DMS53 (cell line): ENCODE results near the gene MYH14.
"Not testable (repeated sequence)": the region's sequence is repeated elsewhere in the genome, so short reads cannot be mapped to it uniquely, and the experiment has no call there.

ENCODE experiments used
- DNase-seq: peaks from one replicate; lab custom pipeline; 2025; lab: John Stamatoyannopoulos, UW

MYH14 gene

GRCh38 chr19:50226536-50226935 lies 23.1 kb downstream of the MYH14 start:
- no peak for DNase-seq

- DNase-seq = not testable (repeated sequence)
Observed at GRCh38 chr19:50228153-50228552, 24.7 kb downstream of the MYH14 start.

- DNase-seq = no peak
Observed at GRCh38 chr19:50230379-50231351, 27.2 kb downstream of the MYH14 start.

GRCh38 chr19:50231417-50231816 lies 28.0 kb downstream of the MYH14 start:
- DNase-seq = not testable (repeated sequence)

GRCh38 chr19:50231821-50232220 lies 28.4 kb downstream of the MYH14 start:
- no peak for DNase-seq

GRCh38 chr19:50232600-50232999 lies 29.2 kb downstream of the MYH14 start:
- no peak for DNase-seq

- DNase-seq = no peak
Observed at GRCh38 chr19:50233308-50233910, 30.0 kb downstream of the MYH14 start.

GRCh38 chr19:50237493-50237892 lies 34.1 kb downstream of the MYH14 start:
- peak; percentile 46 for DNase-seq

- no peak for DNase-seq
Observed at GRCh38 chr19:50238043-50238442, 34.6 kb downstream of the MYH14 start.

- DNase-seq = no peak
Observed at GRCh38 chr19:50239921-50240590, 36.6 kb downstream of the MYH14 start.

- DNase-seq = no peak
Observed at GRCh38 chr19:50242581-50242980, 39.2 kb downstream of the MYH14 start.

GRCh38 chr19:50244695-50245094 lies 41.3 kb downstream of the MYH14 start:
- no peak for DNase-seq

GRCh38 chr19:50248413-50248812 lies 45.0 kb downstream of the MYH14 start:
- DNase-seq = no peak

- no peak for DNase-seq
Observed at GRCh38 chr19:50248826-50249225, 45.4 kb downstream of the MYH14 start.

GRCh38 chr19:50249636-50250035 lies 46.2 kb downstream of the MYH14 start:
- no peak for DNase-seq

- DNase-seq = no peak
Observed at GRCh38 chr19:50250450-50251136, 47.2 kb downstream of the MYH14 start.

- DNase-seq = peak; percentile 38
Observed at GRCh38 chr19:50252111-50252886, 48.9 kb downstream of the MYH14 start.

- no peak for DNase-seq
Observed at GRCh38 chr19:50252887-50253268, 49.5 kb downstream of the MYH14 start.

- DNase-seq = no peak
Observed at GRCh38 chr19:50255115-50255514, 51.7 kb downstream of the MYH14 start.

- no peak for DNase-seq
Observed at GRCh38 chr19:50257141-50257540, 53.7 kb downstream of the MYH14 start.

GRCh38 chr19:50258918-50259372 lies 55.5 kb downstream of the MYH14 start:
- no peak for DNase-seq
